AG09309 (cell line): Measurements from ENCODE around the gene RASGRF1.
"Not testable (repeated sequence)": the region's sequence is repeated elsewhere in the genome, so short reads cannot be mapped to it uniquely, and the experiment has no call there.

Experiments used
- DNase-seq: peaks from one replicate; pipeline ENCODE4 v3.0.0-alpha.2; 2010; ENCODE audit warnings: low read depth
- H3K4me3 ChIP-seq: 2 replicates; pipeline ENCODE4 v1.5.1; 2011; ENCODE audit warnings: mild to moderate bottlenecking, low read depth, low read length, moderate library complexity; ENCODE audit not compliant: control insufficient read depth
- TF ChIP-seq, protein P1 (sequence below): IDR thresholded peaks from 2 replicates; pipeline ENCODE4 v1.5.1; 2011; ENCODE audit warnings: mild to moderate bottlenecking, low read depth, low read length, inconsistent platforms; ENCODE audit not compliant: insufficient read depth, control insufficient read depth; ENCODE audit errors: missing control alignments

The RASGRF1 gene

DNA sequence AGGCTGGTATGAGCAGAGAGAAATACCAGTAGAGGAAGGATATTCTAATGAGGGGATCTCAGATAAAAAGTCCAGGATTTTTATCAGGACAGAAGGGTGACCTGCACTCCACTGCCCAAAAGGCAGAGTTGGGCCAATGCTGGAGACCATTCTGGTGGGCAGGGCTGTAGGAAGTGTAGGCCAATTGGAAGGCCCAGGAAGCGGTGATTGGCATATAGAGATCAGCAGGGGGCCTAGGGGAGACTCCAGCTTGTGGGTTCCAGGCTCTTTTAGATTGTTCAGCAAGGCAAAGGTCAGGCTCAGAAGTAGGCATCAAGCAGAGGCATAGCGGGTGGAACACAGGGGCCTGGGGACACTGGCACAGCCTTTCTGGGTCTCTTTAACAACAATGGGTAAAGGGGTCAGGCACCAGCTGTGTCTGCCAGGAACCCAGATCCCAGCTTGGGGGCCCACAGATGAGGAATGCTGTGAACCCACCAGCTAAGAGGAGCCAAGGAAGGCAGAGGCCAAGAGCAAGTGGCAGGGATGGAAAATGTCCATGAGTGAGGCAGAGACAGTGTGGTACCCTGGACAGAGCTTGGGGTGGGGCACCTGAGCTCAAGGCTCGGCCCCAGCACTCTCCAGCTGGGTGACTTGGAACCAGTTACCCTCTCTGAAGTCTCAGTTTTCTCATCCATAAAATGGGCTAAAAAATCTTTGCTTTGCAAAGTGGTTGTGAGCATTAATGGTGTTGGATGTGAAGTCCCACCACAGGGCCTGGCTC lies 27.0 kb upstream of the RASGRF1 start:
- no peak for DNase-seq
- no peak overlapping the region for H3K4me3 ChIP-seq
- TF ChIP-seq, protein P1, sequence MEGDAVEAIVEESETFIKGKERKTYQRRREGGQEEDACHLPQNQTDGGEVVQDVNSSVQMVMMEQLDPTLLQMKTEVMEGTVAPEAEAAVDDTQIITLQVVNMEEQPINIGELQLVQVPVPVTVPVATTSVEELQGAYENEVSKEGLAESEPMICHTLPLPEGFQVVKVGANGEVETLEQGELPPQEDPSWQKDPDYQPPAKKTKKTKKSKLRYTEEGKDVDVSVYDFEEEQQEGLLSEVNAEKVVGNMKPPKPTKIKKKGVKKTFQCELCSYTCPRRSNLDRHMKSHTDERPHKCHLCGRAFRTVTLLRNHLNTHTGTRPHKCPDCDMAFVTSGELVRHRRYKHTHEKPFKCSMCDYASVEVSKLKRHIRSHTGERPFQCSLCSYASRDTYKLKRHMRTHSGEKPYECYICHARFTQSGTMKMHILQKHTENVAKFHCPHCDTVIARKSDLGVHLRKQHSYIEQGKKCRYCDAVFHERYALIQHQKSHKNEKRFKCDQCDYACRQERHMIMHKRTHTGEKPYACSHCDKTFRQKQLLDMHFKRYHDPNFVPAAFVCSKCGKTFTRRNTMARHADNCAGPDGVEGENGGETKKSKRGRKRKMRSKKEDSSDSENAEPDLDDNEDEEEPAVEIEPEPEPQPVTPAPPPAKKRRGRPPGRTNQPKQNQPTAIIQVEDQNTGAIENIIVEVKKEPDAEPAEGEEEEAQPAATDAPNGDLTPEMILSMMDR: no peak

DNA sequence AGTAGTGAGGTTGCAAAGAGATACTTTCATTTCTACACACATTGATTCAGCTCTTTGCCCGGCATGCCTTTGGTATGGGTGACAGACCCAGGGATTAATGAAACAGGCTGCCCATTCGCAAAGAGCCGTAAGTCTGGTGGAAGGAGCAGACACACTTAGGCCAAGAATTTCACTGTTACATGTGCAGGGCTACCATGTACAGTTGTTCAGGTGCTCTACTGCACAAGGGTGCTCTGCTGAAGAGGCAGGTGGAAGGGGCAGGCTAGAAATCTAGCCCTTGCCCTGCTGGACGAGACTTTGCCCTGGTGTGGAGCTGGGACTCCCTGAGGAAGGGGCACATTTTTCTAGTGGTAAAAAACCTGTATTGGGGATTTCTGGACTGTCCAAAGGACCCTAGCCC lies 26.2 kb upstream of the RASGRF1 start:
- TF ChIP-seq, protein P1: no peak
- H3K4me3 ChIP-seq: no peak overlapping the region
- no peak for DNase-seq

DNA sequence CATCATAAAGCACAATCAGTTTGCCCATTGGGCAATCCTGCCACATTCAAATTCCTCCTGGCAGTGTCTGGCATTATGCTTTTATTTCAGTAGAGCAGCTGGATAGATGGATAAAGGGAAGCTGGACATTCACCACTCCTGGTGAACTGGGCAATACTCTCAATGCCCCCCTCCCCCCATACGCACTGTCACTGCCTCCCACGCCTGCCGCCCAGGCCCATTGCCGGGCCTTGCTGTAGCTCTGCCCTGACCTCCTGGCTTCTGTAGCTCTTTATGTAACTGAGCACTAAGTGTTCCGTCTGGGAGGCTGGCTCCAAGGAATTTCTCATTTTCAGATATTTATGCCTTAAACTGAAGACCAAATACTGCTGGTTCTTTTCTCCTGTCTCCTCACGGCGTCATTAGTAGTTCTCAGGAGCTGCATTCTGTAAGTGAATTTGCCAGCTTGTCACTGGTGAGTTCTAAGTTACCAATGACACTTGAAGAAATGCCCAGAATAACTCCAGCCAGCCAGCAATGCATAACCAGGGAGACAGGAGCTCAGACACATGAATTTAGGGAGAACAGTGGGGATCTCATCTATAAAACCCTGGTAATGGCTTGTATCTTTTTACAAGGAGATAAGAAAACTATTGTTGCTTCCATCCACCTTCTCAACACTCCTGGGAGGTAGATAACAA lies 25.5 kb upstream of the RASGRF1 start:
- H3K4me3 ChIP-seq: no peak overlapping the region
- TF ChIP-seq, protein P1: no peak
- DNase-seq: no peak

DNA sequence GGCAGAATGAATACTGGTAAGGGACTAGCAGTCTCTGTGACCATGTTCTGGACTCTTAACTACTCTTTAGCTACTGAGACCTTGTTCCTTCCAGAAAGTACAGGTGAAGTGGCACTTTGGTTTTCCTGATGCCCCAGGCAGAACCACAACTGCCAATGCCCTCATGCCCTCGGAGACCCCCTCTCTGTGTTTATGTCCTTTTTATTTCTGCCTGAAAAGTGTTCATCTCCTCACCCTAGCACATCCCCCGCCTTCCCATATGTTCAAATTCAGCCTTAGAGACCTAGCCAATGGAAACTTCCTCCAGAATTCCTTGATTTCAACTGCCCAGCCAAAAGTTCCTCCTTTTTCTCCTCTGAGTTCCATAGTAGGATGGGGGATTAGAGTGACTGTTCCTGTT lies 23.3 kb upstream of the RASGRF1 start:
- H3K4me3 ChIP-seq: no peak overlapping the region
- no peak for DNase-seq
- TF ChIP-seq, protein P1: no peak

DNA sequence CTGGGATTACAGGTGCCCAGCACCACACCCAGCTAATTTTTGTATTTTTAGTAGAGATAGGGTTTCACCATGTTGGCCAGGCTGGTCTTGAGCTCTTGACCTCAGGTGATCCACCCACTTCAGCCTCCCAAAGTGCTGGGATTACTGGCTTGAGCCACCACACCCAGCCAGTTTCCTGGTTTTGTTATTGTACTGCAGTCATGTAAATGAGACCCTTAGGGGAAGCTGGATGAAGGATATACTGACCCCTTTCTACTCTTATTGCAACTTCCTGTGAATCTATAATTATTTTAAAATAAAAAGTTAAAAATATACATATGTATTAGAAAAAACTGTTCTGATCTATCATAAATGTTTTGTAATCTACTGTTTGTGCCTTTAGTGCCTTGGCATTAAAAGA lies 20.8 kb upstream of the RASGRF1 start:
- DNase-seq, H3K4me3 ChIP-seq: not testable (repeated sequence)

DNA sequence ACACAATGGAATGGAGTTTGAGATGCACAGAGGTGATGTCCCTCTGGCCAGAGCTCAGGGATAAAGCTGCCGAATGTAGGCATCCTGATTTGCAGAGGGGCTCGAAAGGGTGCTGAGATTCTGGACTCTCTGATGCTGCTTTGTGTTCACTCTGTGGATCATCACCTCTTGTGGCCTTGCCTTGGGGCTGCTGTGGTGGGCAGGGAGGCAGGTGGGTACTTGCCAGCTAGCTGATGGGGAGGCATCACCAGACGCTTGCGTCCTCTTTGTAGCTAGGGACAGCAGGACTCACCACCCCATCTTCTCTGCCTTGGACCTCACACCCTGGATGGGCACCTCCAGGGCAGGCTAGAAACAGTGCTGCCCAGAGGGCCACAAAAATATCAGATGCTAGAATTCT lies 14.6 kb upstream of the RASGRF1 start:
- TF ChIP-seq, protein P1: no peak
- no peak overlapping the region for H3K4me3 ChIP-seq
- DNase-seq: no peak

DNA sequence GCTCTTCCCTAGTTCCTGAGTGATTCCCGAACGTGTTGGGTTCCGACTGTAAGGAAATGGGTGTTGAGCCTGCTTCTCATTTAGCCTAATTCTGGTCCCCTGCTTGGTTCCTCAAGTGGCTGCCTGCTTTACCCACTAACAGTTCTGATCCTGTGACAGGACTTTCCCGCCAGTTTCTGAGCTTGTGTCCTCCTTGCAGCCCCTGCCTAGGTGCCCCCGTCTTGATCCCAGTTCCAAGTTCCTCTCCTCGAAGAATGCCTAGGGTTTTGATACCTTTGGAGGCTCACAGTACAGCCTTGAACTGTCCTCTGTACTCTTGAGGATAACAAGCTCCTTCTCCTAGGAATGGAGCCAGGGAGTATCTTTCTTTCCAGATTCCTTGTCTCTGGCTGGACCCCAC lies 12.0 kb upstream of the RASGRF1 start:
- TF ChIP-seq, protein P1: no peak
- no peak for DNase-seq
- no peak overlapping the region for H3K4me3 ChIP-seq
